HG02610 (cell line): ENCODE measurements around the gene ERCC6L.

Source experiments
- ATAC-seq: cut with Tn5 transposase; IDR thresholded peaks from one replicate; pipeline ENCODE4 v1.9.1; 2021; ENCODE audit warnings: mild to moderate bottlenecking, moderate library complexity; ENCODE audit not compliant: unreplicated experiment

Gene ERCC6L

DNA sequence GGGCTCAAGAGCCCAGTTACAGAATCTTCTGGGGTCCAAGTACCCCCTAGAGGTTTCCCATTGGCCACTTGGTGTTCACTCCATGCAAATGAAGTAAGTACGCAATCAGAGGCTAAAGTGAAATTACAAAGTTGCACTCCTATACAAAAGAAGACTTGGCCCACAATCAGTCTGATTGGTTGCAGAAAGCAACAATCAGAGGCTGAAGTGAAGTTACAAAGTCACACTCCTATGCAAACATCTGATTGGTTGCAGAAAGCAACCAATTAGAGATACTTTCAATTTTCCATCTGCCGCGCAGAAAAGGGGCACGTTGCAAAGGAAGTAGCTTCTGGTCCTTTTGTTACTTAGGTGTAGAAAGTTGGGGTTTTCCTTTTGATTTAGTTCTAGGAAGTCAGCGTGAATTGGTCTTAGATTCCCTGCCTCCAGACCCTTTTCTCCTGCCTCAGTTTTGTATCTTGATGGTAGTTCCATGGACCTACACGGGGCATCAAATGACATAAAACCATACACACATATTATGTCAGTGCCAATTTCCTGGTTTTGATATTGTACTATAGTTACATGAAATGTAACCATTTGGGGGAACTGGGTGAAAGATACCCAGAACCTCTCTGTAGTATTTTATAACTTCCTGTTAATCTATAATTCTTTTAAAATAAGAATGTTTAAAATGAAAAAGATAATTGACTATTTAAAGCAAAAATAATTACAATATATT, 69.7 kb downstream of the ERCC6L start:
- ATAC-seq, result no peak

DNA sequence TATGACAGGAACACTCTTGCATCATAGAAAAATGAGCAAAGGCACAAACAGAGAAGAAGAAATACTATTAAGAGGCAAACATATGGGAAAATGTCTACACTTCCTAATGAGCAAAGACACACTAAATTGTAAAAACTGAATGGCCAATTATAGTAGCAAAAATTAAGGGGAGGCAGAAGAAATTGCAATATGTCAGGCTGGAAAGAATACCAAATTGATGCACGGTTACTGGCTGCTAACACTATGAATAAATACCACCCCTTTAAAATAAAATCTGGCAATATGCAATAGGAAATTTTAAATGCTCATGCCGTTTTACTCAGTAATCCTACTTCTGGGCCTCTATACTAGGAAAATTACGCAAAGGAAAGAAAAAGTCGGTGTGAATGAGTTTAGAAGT, 73.3 kb downstream of the ERCC6L start:
- no peak for ATAC-seq

DNA sequence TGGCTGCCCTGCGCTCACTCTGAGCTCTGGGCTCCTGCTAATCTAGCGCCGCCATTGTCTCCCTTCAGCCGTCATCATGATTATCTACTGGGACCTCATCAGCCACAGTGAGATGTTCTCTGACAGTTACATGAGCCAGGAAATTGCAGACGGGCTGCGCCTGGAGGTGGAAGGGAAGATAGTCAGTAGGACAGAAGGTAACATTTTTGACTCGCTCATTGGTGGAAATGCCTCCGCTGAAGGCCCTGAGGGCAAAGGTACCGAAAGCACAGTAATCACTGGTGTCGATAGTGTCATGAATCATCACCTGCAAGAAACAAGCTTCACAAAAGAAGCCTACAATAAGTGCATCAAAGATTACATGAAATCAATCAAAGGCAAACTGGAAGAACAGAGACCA, 79.1 kb downstream of the ERCC6L start:
- no peak for ATAC-seq

DNA sequence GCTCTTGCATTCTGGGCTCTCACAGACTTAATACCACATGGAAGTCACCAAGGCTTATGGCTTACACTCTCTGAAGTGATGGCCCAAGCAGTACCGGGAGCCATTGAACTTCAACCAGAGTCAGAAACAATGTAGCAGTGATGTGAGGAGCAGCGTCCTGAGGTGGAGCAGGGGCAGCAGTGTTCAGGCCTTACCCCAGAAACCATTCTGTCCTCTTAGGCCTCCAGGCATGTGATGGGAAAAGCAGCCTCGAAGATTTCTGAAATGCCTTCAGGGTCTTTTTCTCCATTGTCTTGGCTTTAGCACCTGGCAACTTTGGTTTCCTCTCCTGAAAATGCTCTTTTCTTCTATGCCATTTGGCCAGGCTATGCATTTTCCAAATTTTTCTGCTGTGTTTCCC, 80.1 kb downstream of the ERCC6L start:
- no peak for ATAC-seq
